GM13976 (cell line): ENCODE data around the gene CPNE6.
"Not testable (repeated sequence)": the region's sequence is repeated elsewhere in the genome, so short reads cannot be mapped to it uniquely, and the experiment has no call there.

Source experiments
- DNase-seq: peaks from one replicate; pipeline ENCODE4 v3.0.0; 2012; ENCODE audit warnings: low spot score
- in situ Hi-C: fragments of 300-500 bp; cut with MboI; formaldehyde crosslinking; loops from one replicate; pipeline ENCODE4 v1.12.0; 2022; ENCODE audit warnings: low sequenced_read_pairs, mixed read lengths, inconsistent platforms; ENCODE audit not compliant: unreplicated experiment
- TF ChIP-seq, protein P1 (sequence below): IDR thresholded peaks from 2 replicates; pipeline ENCODE4 v1.5.1; 2012; ENCODE audit warnings: borderline replicate concordance, mild to moderate bottlenecking; ENCODE audit not compliant: insufficient read depth; ENCODE audit errors: extremely low read depth, missing control alignments, control extremely low read depth

CPNE6 gene

DNA sequence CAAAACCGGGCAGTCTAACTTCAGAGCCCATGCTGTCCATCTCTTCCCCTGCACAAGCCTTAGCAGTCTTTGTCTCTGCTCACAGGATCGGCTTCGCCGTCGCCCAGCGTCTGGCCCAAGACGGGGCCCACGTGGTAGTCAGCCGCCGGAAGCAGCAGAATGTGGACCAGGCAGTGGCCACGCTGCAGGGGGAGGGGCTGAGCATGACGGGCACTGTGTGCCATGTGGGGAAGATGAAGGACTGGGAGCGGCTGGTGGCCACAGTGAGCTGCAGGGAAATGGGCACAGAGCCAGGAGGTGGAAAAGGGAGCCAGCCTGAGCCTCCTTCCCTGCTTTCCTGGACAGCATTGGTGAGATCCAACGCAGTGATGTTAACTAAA is 33.7 kb upstream of the CPNE6 start:
- in situ Hi-C loops, result loop anchor here (10.0 kb wide), 1 partner anchor 53 kb away; the partner anchor contains the start of gene DHRS4L2
- TF ChIP-seq, protein P1, sequence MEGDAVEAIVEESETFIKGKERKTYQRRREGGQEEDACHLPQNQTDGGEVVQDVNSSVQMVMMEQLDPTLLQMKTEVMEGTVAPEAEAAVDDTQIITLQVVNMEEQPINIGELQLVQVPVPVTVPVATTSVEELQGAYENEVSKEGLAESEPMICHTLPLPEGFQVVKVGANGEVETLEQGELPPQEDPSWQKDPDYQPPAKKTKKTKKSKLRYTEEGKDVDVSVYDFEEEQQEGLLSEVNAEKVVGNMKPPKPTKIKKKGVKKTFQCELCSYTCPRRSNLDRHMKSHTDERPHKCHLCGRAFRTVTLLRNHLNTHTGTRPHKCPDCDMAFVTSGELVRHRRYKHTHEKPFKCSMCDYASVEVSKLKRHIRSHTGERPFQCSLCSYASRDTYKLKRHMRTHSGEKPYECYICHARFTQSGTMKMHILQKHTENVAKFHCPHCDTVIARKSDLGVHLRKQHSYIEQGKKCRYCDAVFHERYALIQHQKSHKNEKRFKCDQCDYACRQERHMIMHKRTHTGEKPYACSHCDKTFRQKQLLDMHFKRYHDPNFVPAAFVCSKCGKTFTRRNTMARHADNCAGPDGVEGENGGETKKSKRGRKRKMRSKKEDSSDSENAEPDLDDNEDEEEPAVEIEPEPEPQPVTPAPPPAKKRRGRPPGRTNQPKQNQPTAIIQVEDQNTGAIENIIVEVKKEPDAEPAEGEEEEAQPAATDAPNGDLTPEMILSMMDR, result no peak
- peak; percentile 17 for DNase-seq

DNA sequence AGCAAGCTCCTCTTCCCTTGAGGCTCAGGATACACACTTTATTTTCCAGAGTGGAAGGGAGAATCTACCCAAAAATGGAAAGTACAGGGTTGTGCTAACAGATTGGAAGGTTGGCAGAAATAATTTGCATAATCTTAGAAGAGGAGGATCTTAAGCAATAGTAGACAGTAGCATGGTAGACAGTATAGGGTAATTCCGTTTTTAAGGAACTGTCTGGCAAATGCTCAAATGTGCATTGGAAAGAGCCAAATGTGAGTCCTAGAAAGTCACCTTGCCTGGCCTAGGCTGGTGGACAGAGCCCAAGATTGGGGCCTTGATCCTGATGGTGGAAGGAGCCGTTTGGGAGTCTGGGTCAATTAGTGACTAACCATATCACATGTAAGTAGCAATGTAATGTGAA is 32.7 kb upstream of the CPNE6 start:
- TF ChIP-seq, protein P1, result no peak
- DNase-seq, result no peak

DNA sequence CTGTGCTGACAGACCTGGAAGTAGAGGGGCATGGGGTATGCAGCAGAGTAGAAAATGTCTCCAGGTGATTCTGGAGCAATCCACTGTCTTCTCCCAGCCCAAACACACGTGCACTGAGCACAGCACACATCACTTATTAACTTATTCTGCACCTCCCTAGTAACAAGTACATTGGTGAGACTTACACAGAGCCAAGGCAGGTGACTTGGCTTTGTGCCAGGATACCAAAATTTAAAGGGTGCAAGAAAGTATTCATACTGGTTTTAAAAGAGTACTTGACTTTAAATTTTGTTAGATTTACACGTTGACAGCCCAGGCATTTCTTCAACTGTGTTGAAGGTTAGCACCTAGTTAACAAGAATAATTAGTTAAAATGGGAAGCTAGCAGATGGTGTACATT is 30.7 kb upstream of the CPNE6 start:
- in situ Hi-C loops, result no loop called here
- TF ChIP-seq, protein P1, result no peak
- no peak for DNase-seq

More for the DNA sequence above, 32.7 kb upstream of the CPNE6 start:
- in situ Hi-C loops, result loop anchor here (10.0 kb wide), 1 partner anchor 54 kb away; the partner anchor contains the start of gene DHRS4L2

DNA sequence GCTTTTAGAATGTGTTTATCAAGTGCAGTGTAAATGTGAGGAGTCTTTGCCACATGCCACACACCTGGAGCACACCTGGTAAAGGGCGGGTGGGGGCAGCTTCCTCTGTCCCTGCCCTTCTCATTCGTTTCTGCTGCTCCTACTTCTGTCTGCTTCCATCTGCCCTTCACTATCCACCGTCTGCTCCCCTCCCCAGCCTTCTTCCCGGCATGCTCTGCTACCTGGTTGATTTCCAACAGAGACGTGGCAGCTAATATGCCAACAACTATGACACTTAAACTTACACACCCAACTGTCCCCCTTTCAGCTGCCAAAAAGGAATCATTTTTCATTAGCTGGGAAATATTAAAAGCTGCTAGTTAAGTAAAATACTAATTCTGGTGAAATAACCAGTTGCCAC is 28.6 kb upstream of the CPNE6 start:
- no peak for DNase-seq
- in situ Hi-C loops, result no loop called here
- TF ChIP-seq, protein P1, result no peak

DNA sequence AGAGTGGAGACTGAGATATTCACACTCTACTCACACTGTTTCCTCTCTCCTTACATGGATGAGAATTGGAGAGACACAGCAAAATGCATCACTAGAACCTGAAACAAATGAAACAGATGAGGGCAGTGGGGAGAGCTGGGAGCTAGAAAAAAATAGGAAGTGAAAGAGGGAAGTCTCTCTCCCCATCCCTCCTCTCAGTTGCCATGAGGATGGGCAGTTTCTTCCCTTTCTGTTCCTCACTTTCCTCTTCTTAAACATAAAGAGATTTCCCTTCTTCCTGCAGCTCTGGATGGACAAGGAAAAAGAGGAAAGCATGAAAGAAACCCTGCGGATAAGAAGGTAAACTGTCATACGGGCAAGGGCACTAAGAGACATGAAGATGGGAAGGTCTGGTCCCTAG is 22.4 kb upstream of the CPNE6 start:
- in situ Hi-C loops, result not testable (repeated sequence)

DNA sequence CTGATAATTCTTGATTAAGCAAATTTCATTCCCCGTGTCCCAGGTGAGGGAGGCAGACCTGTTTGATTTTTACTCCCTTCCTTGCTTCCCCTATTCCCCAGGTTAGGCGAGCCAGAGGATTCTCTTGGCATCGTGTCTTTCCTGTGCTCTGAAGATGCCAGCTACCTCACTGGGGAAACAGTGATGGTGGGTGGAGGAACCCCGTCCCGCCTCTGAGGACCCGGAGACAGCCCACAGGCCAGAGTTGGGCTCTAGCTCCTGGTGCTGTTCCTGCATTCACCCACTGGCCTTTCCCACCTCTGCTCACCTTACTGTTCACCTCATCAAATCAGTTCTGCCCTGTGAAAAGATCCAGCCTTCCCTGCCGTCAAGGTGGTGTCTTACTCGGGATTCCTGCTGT is 20.6 kb upstream of the CPNE6 start:
- DNase-seq, in situ Hi-C loops: not testable (repeated sequence)

More for the DNA sequence above, 22.4 kb upstream of the CPNE6 start:
- DNase-seq, result not testable (repeated sequence)

DNA sequence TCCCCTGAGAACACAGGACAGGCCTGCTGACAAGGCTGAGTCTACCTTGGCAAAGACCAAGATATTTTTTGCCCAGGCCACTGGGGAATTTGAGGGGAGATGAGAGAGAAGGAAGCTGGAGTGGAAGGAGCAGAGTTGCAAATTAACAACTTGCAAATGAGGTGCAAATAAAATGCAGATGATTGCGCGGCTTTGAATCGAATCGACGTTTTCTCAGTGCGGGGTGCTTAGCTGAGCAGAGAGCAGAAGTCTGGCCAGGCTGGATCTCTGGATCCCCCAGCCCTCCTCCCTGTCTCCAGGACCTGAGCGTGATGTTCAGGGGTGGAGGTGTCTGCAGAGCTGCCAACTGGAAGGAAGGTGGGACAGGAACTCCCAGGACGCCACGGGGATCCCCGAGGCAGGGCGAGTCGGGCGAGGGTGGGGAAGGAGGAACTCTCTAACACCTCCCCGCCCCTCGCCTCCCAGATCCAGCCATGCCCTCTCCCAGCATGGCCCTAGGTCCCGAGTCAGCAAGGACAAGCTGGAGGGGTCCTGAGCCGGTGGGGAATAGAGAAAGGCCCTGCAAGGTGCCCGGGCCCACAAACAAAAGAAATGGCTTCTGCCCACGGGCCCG is 20.1 kb upstream of the CPNE6 start:
- TF ChIP-seq, protein P1, result no peak
- DNase-seq, result peak; percentile 43
- in situ Hi-C loops, result no loop called here
